SK-N-SH treated with all-trans-retinoic acid at 6 μM for 48 hours (cell line): ENCODE measurements around the gene OR1I1.
"Not testable (repeated sequence)": the region's sequence is repeated elsewhere in the genome, so short reads cannot be mapped to it uniquely, and the experiment has no call there.

ENCODE experiments used
- ARNTL ChIP-seq: fragments of 450-650 bp; formaldehyde crosslinking; IDR thresholded peaks from 2 replicates; pipeline ENCODE4 v1.5.0; 2020; ENCODE audit warnings: low read depth, mild to moderate bottlenecking, moderate library complexity, borderline replicate concordance
- CREB5 ChIP-seq: fragments of 250-450 bp; sonication (Bioruptor Pico); IDR thresholded peaks from 2 replicates; pipeline ENCODE4 v1.5.1; 2020; ENCODE audit warnings: low read depth, mild to moderate bottlenecking, moderate library complexity
- CSRNP3 ChIP-seq: fragments of 250-450 bp; sonication (Bioruptor Pico); IDR thresholded peaks from 2 replicates; pipeline ENCODE4 v1.5.1; 2021; ENCODE audit warnings: mild to moderate bottlenecking, moderate library complexity
- PATZ1 ChIP-seq: fragments of 250-450 bp; sonication (Bioruptor Pico); IDR thresholded peaks from 2 replicates; pipeline ENCODE4 v1.8.0; 2020; ENCODE audit warnings: mild to moderate bottlenecking, moderate library complexity, borderline replicate concordance
- SNAI2 ChIP-seq: fragments of 250-450 bp; sonication (Bioruptor Pico); IDR thresholded peaks from 2 replicates; pipeline ENCODE4 v1.5.0; 2020; ENCODE audit warnings: mild to moderate bottlenecking, moderate library complexity
- TCF4 ChIP-seq: fragments of 250-450 bp; sonication (Bioruptor Pico); IDR thresholded peaks from 2 replicates; pipeline ENCODE4 v1.8.0; 2021; ENCODE audit warnings: mild to moderate bottlenecking, moderate library complexity, borderline replicate concordance
- TSHZ2 ChIP-seq: fragments of 250-450 bp; sonication (Bioruptor Pico); IDR thresholded peaks from 2 replicates; pipeline ENCODE4 v1.5.0; 2020; ENCODE audit warnings: mild to moderate bottlenecking, moderate library complexity

GRCh38 chr19:15080002-15080401, 2.0 kb upstream of the OR1I1 start:
- TF ChIP-seq PATZ1 (CRISPR knock-in tag); CSRNP3 (CRISPR knock-in tag); TCF4 (CRISPR knock-in tag); SNAI2 (CRISPR knock-in tag); CREB5; TSHZ2 (CRISPR knock-in tag); ARNTL (CRISPR knock-in tag): not testable (repeated sequence)
